HepG2 (cell line): ENCODE results near the gene FHIT. TPM values are rescaled to one million over a fixed set of nuclear protein-coding genes. Genes with fewer than 3 reads are reported as not detected.

Source experiments
- ATAC-seq: fragments of 200-7000 bp; cut with Tn5 transposase; 3 replicates; pipeline ENCODE4 v1.9.1; 2020; ENCODE audit warnings: mild to moderate bottlenecking, moderate library complexity
- BruUV-seq: library from RNA; stranded (reverse); fragments of 400-500 nt; replicated peaks from 2 replicates; lab custom pipeline; 2021; lab: Mats Ljungman, UMichigan
- CTCF ChIA-PET: fragments of 300-600 bp; formaldehyde crosslinking; extraction: SDS; loops from one replicate; lab custom pipeline; 2021; ENCODE audit warnings: low total read pairs, inconsistent platforms, low intra/inter-chr PET ratio; lab: Yijun Ruan, JAX
- POLR2A ChIA-PET: fragments of 350-600 bp; sonication (Branson Sonifier 250); formaldehyde crosslinking; loops from one replicate; lab custom pipeline; 2020; ENCODE audit warnings: antibody characterized with exemption, inconsistent platforms; lab: Yijun Ruan, JAX
- DNase-seq: peaks from one replicate; pipeline ENCODE4 v3.0.0-alpha.2; 2015; ENCODE audit warnings: low spot score
- FAIRE-seq: peaks from 3 replicates; lab custom pipeline; 2011; peaks lifted over from hg19 to GRCh38; lab: Jason Lieb, UNC
- H2AFZ ChIP-seq: one replicate; pipeline ENCODE4 v1.6.1; 2011; ENCODE audit warnings: low read length, inconsistent platforms
- H3K27ac ChIP-seq: fragments of 300-600 bp; 3 replicates; pipeline ENCODE4 v1.8.0; 2011; ENCODE audit warnings: mixed run types, mild to moderate bottlenecking, mixed read lengths, low read length, inconsistent platforms; ENCODE audit not compliant: insufficient read depth; ENCODE audit errors: extremely low read length
- H3K27me3 ChIP-seq, 2 experiments: fragments of 200-600 bp in 1 of 2; 2 replicates in 1 of 2; 3 replicates in 1 of 2; pipeline versions ENCODE4 v1.6.0 to v1.8.0; 2011; ENCODE audit warnings: low read length in 2 of 2, mild to moderate bottlenecking in 2 of 2, moderate library complexity in 2 of 2, inconsistent platforms in 1 of 2; ENCODE audit not compliant: insufficient read depth in 2 of 2, control insufficient read depth in 1 of 2
- H3K36me3 ChIP-seq, 2 experiments: fragments of 200-600 bp in 1 of 2; replicated peaks in 1 of 2; 2 replicates in 1 of 2; 3 replicates in 1 of 2; pipeline versions ENCODE4 v1.5.1 to v1.8.0; 2011; ENCODE audit warnings: low read length in 2 of 2, inconsistent platforms in 1 of 2; ENCODE audit not compliant: insufficient read depth in 2 of 2, control insufficient read depth in 1 of 2
- H3K4me1 ChIP-seq: 2 replicates; pipeline ENCODE4 v1.5.1; 2012; ENCODE audit warnings: low read length, inconsistent platforms; ENCODE audit not compliant: insufficient read depth
- H3K4me2 ChIP-seq: 2 replicates; pipeline ENCODE4 v1.6.0; 2011; ENCODE audit warnings: low read depth, low read length, inconsistent platforms
- H3K4me3 ChIP-seq, 3 experiments: fragments of 200-600 bp in 1 of 3; sonication (generic), shearing (Covaris generic) in 1 of 3; replicated peaks in 1 of 3; 2 replicates each; pipeline ENCODE4 v1.5.1; 2011 to 2016; ENCODE audit warnings: low read length in 3 of 3, inconsistent platforms in 2 of 3, low read depth in 2 of 3, mild to moderate bottlenecking in 2 of 3, control low read depth in 1 of 3, mixed read lengths in 1 of 3; ENCODE audit not compliant: insufficient read depth in 1 of 3
- H3K79me2 ChIP-seq: one replicate; pipeline ENCODE4 v1.6.1; 2011; ENCODE audit warnings: low read length, inconsistent platforms; ENCODE audit not compliant: insufficient read depth
- H3K9ac ChIP-seq: 2 replicates; pipeline ENCODE4 v1.6.0; 2011; ENCODE audit warnings: mild to moderate bottlenecking, low read depth, low read length, inconsistent platforms; ENCODE audit not compliant: insufficient read depth
- H3K9me3 ChIP-seq: 2 replicates; pipeline ENCODE4 v1.5.1; 2012; ENCODE audit warnings: mild to moderate bottlenecking, low read length
- H4K20me1 ChIP-seq: 2 replicates; pipeline ENCODE4 v1.6.0; 2011; ENCODE audit warnings: inconsistent platforms, mild to moderate bottlenecking, low read length, moderate library complexity; ENCODE audit not compliant: insufficient read depth
- FLYWCH1 ChIP-seq: sonication (generic); formaldehyde crosslinking; IDR thresholded peaks from 2 replicates; pipeline ENCODE4 v1.8.1; 2023; ENCODE audit warnings: mild to moderate bottlenecking, missing genetic modification reagents
- GABPB1 ChIP-seq: IDR thresholded peaks from 2 replicates; pipeline ENCODE4 v1.6.1; 2016; ENCODE audit warnings: mild to moderate bottlenecking, missing genetic modification reagents, moderate library complexity, missing compliant biosample characterization
- HDAC1 ChIP-seq: sonication (generic); formaldehyde crosslinking; IDR thresholded peaks from 2 replicates; pipeline ENCODE4 v1.5.1; 2020; ENCODE audit warnings: mild to moderate bottlenecking, missing genetic modification reagents
- KDM5B ChIP-seq: sonication (generic); formaldehyde crosslinking; IDR thresholded peaks from 2 replicates; pipeline ENCODE4 v1.4.0; 2020; ENCODE audit warnings: missing genetic modification reagents, mild to moderate bottlenecking, borderline replicate concordance
- KLF15 ChIP-seq: sonication (generic); formaldehyde crosslinking; IDR thresholded peaks from 2 replicates; pipeline ENCODE4 v1.8.1; 2023; ENCODE audit warnings: borderline replicate concordance, mild to moderate bottlenecking, inconsistent platforms, missing genetic modification reagents, mixed read lengths
- MED8 ChIP-seq: sonication (generic); formaldehyde crosslinking; IDR thresholded peaks from 2 replicates; pipeline ENCODE4 v1.8.1; 2023; ENCODE audit warnings: mild to moderate bottlenecking, missing genetic modification reagents; ENCODE audit not compliant: insufficient replicate concordance
- RAD51 ChIP-seq: fragments of 450-650 bp; IDR thresholded peaks from 2 replicates; pipeline ENCODE4 v1.6.1; 2016; ENCODE audit warnings: borderline replicate concordance
- RARA ChIP-seq: IDR thresholded peaks from 2 replicates; pipeline ENCODE4 v1.6.1; 2016; ENCODE audit warnings: missing genetic modification reagents, missing compliant biosample characterization
- SNRNP70 ChIP-seq: fragments of 200-400 bp; formaldehyde crosslinking; IDR thresholded peaks from 2 replicates; pipeline ENCODE4 v1.6.1; 2017; ENCODE audit warnings: mild to moderate bottlenecking, low read depth, low read length, moderate library complexity
- XBP1 ChIP-seq: sonication (generic); formaldehyde crosslinking; IDR thresholded peaks from 2 replicates; pipeline ENCODE4 v1.5.0; 2020; ENCODE audit warnings: missing genetic modification reagents
- ZBTB21 ChIP-seq: sonication (generic); formaldehyde crosslinking; IDR thresholded peaks from 2 replicates; pipeline ENCODE4 v1.4.0; 2020; ENCODE audit warnings: missing genetic modification reagents
- ZNF260 ChIP-seq: sonication (generic); formaldehyde crosslinking; IDR thresholded peaks from 2 replicates; pipeline ENCODE4 v1.4.0; 2020; ENCODE audit warnings: missing genetic modification reagents, low read depth, mild to moderate bottlenecking, borderline replicate concordance
- ZNF549 ChIP-seq: sonication (generic); formaldehyde crosslinking; IDR thresholded peaks from 2 replicates; pipeline ENCODE4 v1.5.0; 2020; ENCODE audit warnings: missing genetic modification reagents
- WGBS: methylation state at CpG from one replicate; pipeline ENCODE4 v1.1.6; 2017; ENCODE audit warnings: low lambda C conversion rate; 5-methylcytosine and 5-hydroxymethylcytosine counted together
- in situ Hi-C: cut with HindIII; loops from 2 replicates; pipeline ENCODE4 v1.10.0; 2017; ENCODE audit warnings: low pct_unique_long_range_greater_than_20kb; ENCODE audit not compliant: extremely low pct_ligation_motif_present
- intact Hi-C: fragments of 100-400 bp; cut with micrococcal nuclease; formaldehyde crosslinking; loops from one replicate; pipeline ENCODE4 v1.10.0; 2022; ENCODE audit not compliant: unreplicated experiment
- polyA plus RNA-seq, 8 experiments: library from polyadenylated mRNA; depleted of rRNA in 3 of 8; stranded (reverse) in 7 of 8; unstranded in 1 of 8; fragments of >200 nt; fragmentation: Illumina TruSeq in 4 of 8; extraction: Trizol in 4 of 8; gene quantifications; 2 replicates each; pipeline versions ENCODE4 v1.2.1 to v1.2.3, GENCODE V29; 2011 to 2016; ENCODE audit warnings: low read depth in 4 of 8, missing spikeins in 1 of 8, mixed read lengths in 1 of 8; ENCODE audit not compliant: insufficient read depth in 1 of 8
- total RNA-seq, 5 experiments: library from RNA; depleted of rRNA; stranded (reverse); fragments of >200 nt; fragmentation: Illumina TruSeq; extraction: Trizol; gene quantifications; 2 replicates each; pipeline ENCODE4 v1.2.3, GENCODE V29; 2016; ENCODE audit warnings: low read depth in 1 of 5

FHIT gene
- total and polyA plus RNA-seq, 2 of the 13 experiments (the other 11 are each of a cell fraction or from before 2014, with no cell fraction given), result 4.0 to 4.6 TPM

DNA sequence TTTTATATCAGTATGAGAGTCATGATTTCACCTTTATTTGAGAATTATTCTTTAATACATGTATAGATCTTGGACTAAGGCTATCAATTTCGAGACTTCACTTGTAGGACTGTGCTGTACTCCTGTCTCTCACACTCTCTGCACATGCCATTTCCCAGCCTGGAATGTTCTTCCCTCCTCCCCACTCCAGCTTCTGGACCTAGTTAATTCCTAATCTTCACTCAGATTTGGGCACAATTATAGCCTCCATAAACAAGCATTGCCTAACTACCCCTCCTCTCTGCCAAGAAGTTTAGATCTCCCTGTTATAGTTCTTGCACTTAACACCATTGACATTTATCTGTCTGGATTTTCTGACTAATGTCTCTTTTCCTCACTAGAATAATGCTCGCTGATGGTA is 88.3 kb downstream of the FHIT start:
- no peak for DNase-seq
- no peak for TF ChIP-seq ZBTB21
- no peak for TF ChIP-seq ZNF260 (CRISPR knock-in tag)
- TF ChIP-seq HDAC1 (CRISPR knock-in tag), result no peak
- no peak for TF ChIP-seq RAD51
- no peak for TF ChIP-seq SNRNP70
- no peak for FAIRE-seq
- Histone ChIP-seq H2AFZ (no peak overlapping the region), H3K9me3 (no peaks in the 10 kb centered on the region), H3K27ac (no peak overlapping the region), H4K20me1 (no peaks in the 10 kb centered on the region), H3K9ac (no peak overlapping the region), H3K4me1 (no peaks in the 10 kb centered on the region), H3K4me3 (no peak overlapping the region), H3K36me3 (no peaks in the 10 kb centered on the region), H3K27me3 (no peaks in the 10 kb centered on the region), H3K79me2 (no peaks in the 10 kb centered on the region), H3K4me2 (no peak overlapping the region)
- WGBS, result 81% methylated on average over 2 of the region's 2 CpGs
- ChIA-PET POLR2A (no interaction called here), CTCF (no interaction called here)
- ATAC-seq, result no peak
- intact Hi-C loops (no loop called here), in situ Hi-C loops (no loop called here)
- no TSS peak for BruUV-seq

DNA sequence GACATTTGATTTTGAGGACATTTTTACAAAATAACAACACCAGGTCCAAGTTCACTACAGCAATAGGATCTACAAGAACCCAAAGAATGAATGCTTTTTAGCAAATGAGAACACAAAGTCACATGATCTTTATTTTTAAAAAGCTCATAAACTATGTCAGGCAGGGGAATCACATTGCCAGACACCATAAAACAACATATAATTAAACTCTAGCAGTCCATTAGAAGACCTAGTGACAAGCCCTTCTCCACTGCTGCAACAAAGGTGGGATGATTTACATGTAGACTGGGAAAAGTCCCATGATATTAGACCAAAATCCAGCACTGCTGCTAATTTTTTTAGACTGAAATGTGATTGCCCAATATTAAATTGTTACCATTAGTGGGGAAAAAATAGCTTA is 92.6 kb downstream of the FHIT start:
- CTCF ChIA-PET, result no interaction called here
- H3K9me3 ChIP-seq, result no peaks in the 10 kb centered on the region
- POLR2A ChIA-PET, result no interaction called here
- DNase-seq (no peak), FAIRE-seq (no peak), ATAC-seq (no peak)
- no peak overlapping the region for H3K4me3 ChIP-seq
- intact Hi-C loops (no loop called here), in situ Hi-C loops (no loop called here)
- no peak overlapping the region for H3K27ac ChIP-seq
- H3K4me2 ChIP-seq, result no peak overlapping the region
- H3K9ac ChIP-seq, result no peak overlapping the region
- no peaks in the 10 kb centered on the region for H4K20me1 ChIP-seq
- H3K79me2 ChIP-seq, result no peaks in the 10 kb centered on the region
- no peak overlapping the region for H2AFZ ChIP-seq
- no peaks in the 10 kb centered on the region for H3K27me3 ChIP-seq
- H3K4me1 ChIP-seq, result no peaks in the 10 kb centered on the region
- BruUV-seq, result no TSS peak
- TF ChIP-seq KDM5B (CRISPR knock-in tag) (no peak), XBP1 (CRISPR knock-in tag) (no peak), ZNF549 (CRISPR knock-in tag) (no peak), GABPB1 (CRISPR knock-in tag) (no peak), KLF15 (CRISPR knock-in tag) (no peak), MED8 (no peak), RARA (no peak), FLYWCH1 (CRISPR knock-in tag) (no peak)
- no peaks in the 10 kb centered on the region for H3K36me3 ChIP-seq
